Measurements from ENCODE around the gene KLRG1.

KLRG1 gene

GRCh38 chr12:8985213-8985754, 4.1 kb upstream of the KLRG1 start:
- no peak for DNase-seq (ENCODE audit: low read depth in 1 of 2, low spot score in 1 of 2)

- no peak for DNase-seq (ENCODE audit: low read depth in 1 of 2, low spot score in 1 of 2)
Observed at GRCh38 chr12:8987163-8987562, 2.2 kb upstream of the KLRG1 start.

- no peak for DNase-seq (ENCODE audit: low read depth in 1 of 2, low spot score in 1 of 2)
Observed at GRCh38 chr12:8987685-8988084, 1.7 kb upstream of the KLRG1 start.

GRCh38 chr12:8991371-8992345, 2.3 kb downstream of the KLRG1 start:
- no peak for DNase-seq (ENCODE audit: low read depth in 1 of 2, low spot score in 1 of 2)

- DNase-seq (ENCODE audit: low read depth in 1 of 2, low spot score in 1 of 2): no peak
Observed at GRCh38 chr12:8993827-8994226, 4.5 kb downstream of the KLRG1 start.

GRCh38 chr12:8995021-8995775, 5.9 kb downstream of the KLRG1 start:
- DNase-seq (ENCODE audit: low read depth in 1 of 2, low spot score in 1 of 2): no peak

GRCh38 chr12:8996682-8997405, 7.5 kb downstream of the KLRG1 start:
- DNase-seq (ENCODE audit: low read depth in 1 of 2, low spot score in 1 of 2): no peak

GRCh38 chr12:9001233-9001632, 11.9 kb downstream of the KLRG1 start:
- no peak for DNase-seq (ENCODE audit: low read depth in 1 of 2, low spot score in 1 of 2)

GRCh38 chr12:9002335-9002734, 13.0 kb downstream of the KLRG1 start:
- no peak for DNase-seq (ENCODE audit: low read depth in 1 of 2, low spot score in 1 of 2)

- no peak for DNase-seq (ENCODE audit: low read depth in 1 of 2, low spot score in 1 of 2)
Observed at GRCh38 chr12:9022592-9022991, 33.2 kb downstream of the KLRG1 start.

GRCh38 chr12:9024512-9024911, 35.2 kb downstream of the KLRG1 start:
- no peak for DNase-seq (ENCODE audit: low read depth in 1 of 2, low spot score in 1 of 2)

- DNase-seq (ENCODE audit: low read depth in 1 of 2, low spot score in 1 of 2): no peak
Observed at GRCh38 chr12:9027161-9028059, 38.1 kb downstream of the KLRG1 start.

GRCh38 chr12:9030776-9031175, 41.4 kb downstream of the KLRG1 start:
- DNase-seq (ENCODE audit: low read depth in 1 of 2, low spot score in 1 of 2): no peak

- no peak for DNase-seq (ENCODE audit: low read depth in 1 of 2, low spot score in 1 of 2)
Observed at GRCh38 chr12:9032202-9032964, 43.0 kb downstream of the KLRG1 start.

- no peak for DNase-seq (ENCODE audit: low read depth in 1 of 2, low spot score in 1 of 2)
Observed at GRCh38 chr12:9033265-9033887, 44.0 kb downstream of the KLRG1 start.

- no peak for DNase-seq (ENCODE audit: low read depth in 1 of 2, low spot score in 1 of 2)
Observed at GRCh38 chr12:9034095-9034494, 44.7 kb downstream of the KLRG1 start.

GRCh38 chr12:9036227-9036626, 46.9 kb downstream of the KLRG1 start:
- no peak for DNase-seq (ENCODE audit: low read depth in 1 of 2, low spot score in 1 of 2)

- no peak for DNase-seq (ENCODE audit: low read depth in 1 of 2, low spot score in 1 of 2)
Observed at GRCh38 chr12:9037431-9037830, 48.1 kb downstream of the KLRG1 start.

- DNase-seq (ENCODE audit: low read depth in 1 of 2, low spot score in 1 of 2): no peak
Observed at GRCh38 chr12:9039397-9039977, 50.1 kb downstream of the KLRG1 start.
